H1 (cell line): ENCODE data around the gene PACS1.

Experiments
- RNF2 ChIP-seq: fragments of 200-900, 300-1000 bp; sonication (generic); IDR thresholded peaks from 2 replicates; pipeline ENCODE4 v1.7.1; 2016; ENCODE audit warnings: borderline replicate concordance, low read depth, mild to moderate bottlenecking, antibody characterized with exemption, low read length; ENCODE audit not compliant: poor library complexity, severe bottlenecking; ENCODE audit errors: missing control alignments
- TF ChIP-seq, protein P1 (sequence below), 3 experiments: IDR thresholded peaks; 1 replicate in 2 of 3; 2 replicates in 1 of 3; pipeline versions ENCODE4 v1.5.1 to v1.6.1; 2011; ENCODE audit warnings: low read length in 3 of 3, mild to moderate bottlenecking in 3 of 3, inconsistent platforms in 2 of 3, low read depth in 1 of 3, moderate library complexity in 1 of 3; ENCODE audit not compliant: insufficient read depth in 1 of 3; ENCODE audit errors: control extremely low read depth in 1 of 3

DNA sequence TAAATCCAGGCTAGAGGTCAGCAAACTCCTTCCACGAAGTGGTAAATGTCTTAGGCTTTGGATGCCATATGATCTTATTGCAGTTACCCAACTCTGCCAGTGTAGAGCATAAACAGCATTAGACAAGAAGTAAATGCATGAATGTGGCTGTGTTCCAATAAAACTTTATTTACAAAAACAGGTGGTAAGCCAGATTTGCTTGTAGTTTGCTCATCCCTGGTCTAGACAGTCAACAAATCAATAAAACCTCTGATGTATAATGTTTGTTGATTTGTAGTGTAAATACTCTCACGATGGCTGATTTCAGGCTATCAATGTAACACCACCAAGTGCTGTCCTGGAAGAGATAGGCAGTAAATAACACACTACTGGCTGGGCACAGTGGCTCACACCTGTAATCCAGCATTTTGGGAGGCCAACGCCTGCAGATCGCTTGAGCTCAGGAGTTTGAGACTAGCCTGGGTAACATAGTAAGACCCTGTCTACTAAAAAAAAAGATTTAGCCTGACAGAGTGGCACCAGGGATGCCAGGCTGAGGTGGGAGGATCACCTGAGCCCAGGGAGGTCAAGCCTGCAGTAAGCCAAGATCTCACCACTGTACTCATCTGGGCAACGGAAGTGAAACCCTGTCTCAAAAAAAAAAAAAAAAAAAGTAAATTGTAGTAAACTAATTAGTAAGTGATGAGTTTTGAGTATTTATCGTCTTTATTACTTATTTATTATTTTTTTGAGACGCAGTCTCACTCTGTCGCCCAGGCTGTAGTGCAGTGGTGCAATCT lies 36.9 kb upstream of the PACS1 start:
- TF ChIP-seq, protein P1, sequence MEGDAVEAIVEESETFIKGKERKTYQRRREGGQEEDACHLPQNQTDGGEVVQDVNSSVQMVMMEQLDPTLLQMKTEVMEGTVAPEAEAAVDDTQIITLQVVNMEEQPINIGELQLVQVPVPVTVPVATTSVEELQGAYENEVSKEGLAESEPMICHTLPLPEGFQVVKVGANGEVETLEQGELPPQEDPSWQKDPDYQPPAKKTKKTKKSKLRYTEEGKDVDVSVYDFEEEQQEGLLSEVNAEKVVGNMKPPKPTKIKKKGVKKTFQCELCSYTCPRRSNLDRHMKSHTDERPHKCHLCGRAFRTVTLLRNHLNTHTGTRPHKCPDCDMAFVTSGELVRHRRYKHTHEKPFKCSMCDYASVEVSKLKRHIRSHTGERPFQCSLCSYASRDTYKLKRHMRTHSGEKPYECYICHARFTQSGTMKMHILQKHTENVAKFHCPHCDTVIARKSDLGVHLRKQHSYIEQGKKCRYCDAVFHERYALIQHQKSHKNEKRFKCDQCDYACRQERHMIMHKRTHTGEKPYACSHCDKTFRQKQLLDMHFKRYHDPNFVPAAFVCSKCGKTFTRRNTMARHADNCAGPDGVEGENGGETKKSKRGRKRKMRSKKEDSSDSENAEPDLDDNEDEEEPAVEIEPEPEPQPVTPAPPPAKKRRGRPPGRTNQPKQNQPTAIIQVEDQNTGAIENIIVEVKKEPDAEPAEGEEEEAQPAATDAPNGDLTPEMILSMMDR (IDR thresholded peaks at IDR 0.05; ENCODE audit: control extremely low read depth in 1 of 3, insufficient read depth in 1 of 3, low read depth in 1 of 3, low read length in 3 of 3) = no peak
- no peak for TF ChIP-seq RNF2
